Endothelial cell of umbilical vein (primary cell): ENCODE data around the gene BLOC1S6. TPM values are rescaled to one million over a fixed set of nuclear protein-coding genes. Genes with fewer than 3 reads are reported as not detected.

ENCODE experiments used
- BruUV-seq: library from RNA; stranded (reverse); fragments of 400-500 nt; replicated peaks from 2 replicates; lab custom pipeline; 2021; lab: Mats Ljungman, UMichigan
- CTCF ChIA-PET: fragments of 300-600, 350-600 bp; sonication (Branson Sonifier 250); formaldehyde crosslinking; loops from one replicate; lab custom pipeline; 2021; ENCODE audit warnings: antibody characterized with exemption, inconsistent platforms; lab: Charles Lee
- POLR2A ChIA-PET: fragments of 300-600, 350-600 bp; sonication (Branson Sonifier 250); formaldehyde crosslinking; loops from one replicate; lab custom pipeline; 2021; ENCODE audit warnings: antibody characterized with exemption, inconsistent platforms; lab: Charles Lee
- DNase-seq: peaks from one replicate; pipeline ENCODE4 v3.0.0-alpha.2; 2011; ENCODE audit warnings: low read depth, low spot score
- FAIRE-seq: peaks from 2 replicates; lab custom pipeline; 2011; peaks lifted over from hg19 to GRCh38; lab: Jason Lieb, UNC
- H2AFZ ChIP-seq: 2 replicates; pipeline ENCODE4 v1.6.0; 2012; ENCODE audit warnings: low read depth, low read length, control low read depth, inconsistent platforms
- H3K27ac ChIP-seq: 2 replicates; pipeline ENCODE4 v1.5.1; 2011; ENCODE audit warnings: low read depth, mild to moderate bottlenecking, control low read depth, low read length, moderate library complexity; ENCODE audit not compliant: insufficient read depth
- H3K27me3 ChIP-seq, 2 experiments: 2 replicates each; pipeline versions ENCODE4 v1.6.0 to v1.6.1; 2011; ENCODE audit warnings: low read length in 2 of 2, mixed read lengths in 1 of 2; ENCODE audit not compliant: control insufficient read depth in 2 of 2, insufficient read depth in 2 of 2
- H3K36me3 ChIP-seq, 2 experiments: 2 replicates in 1 of 2; 3 replicates in 1 of 2; pipeline ENCODE4 v1.5.1; 2011; ENCODE audit warnings: low read length in 2 of 2, mild to moderate bottlenecking in 1 of 2, moderate library complexity in 1 of 2; ENCODE audit not compliant: control insufficient read depth in 2 of 2, insufficient read depth in 2 of 2; ENCODE audit errors: extremely low read depth in 1 of 2
- H3K4me1 ChIP-seq: 3 replicates; pipeline ENCODE4 v1.5.1; 2011; ENCODE audit warnings: mild to moderate bottlenecking, low read length; ENCODE audit not compliant: control insufficient read depth, insufficient read depth; ENCODE audit errors: extremely low read depth
- H3K4me2 ChIP-seq: 2 replicates; pipeline ENCODE4 v1.6.1; 2011; ENCODE audit warnings: low read length, control low read depth, mixed read lengths; ENCODE audit not compliant: insufficient read depth
- H3K4me3 ChIP-seq, 3 experiments: fragments of 200-600 bp in 1 of 3; sonication (generic), shearing (Covaris generic) in 1 of 3; replicated peaks in 1 of 3; 2 replicates each; pipeline ENCODE4 v1.5.1; 2011 to 2016; ENCODE audit warnings: control low read depth in 3 of 3, low read length in 3 of 3, mild to moderate bottlenecking in 2 of 3, inconsistent platforms in 1 of 3, low read depth in 1 of 3, moderate library complexity in 1 of 3; ENCODE audit not compliant: insufficient read depth in 1 of 3
- H3K79me2 ChIP-seq: 2 replicates; pipeline ENCODE4 v1.6.0; 2012; ENCODE audit warnings: low read length, inconsistent platforms; ENCODE audit not compliant: control insufficient read depth, insufficient read depth
- H3K9ac ChIP-seq: replicated peaks from 2 replicates; pipeline ENCODE3; 2011; ENCODE audit warnings: low read length, control low read depth; ENCODE audit not compliant: insufficient read depth; ENCODE audit errors: extremely low read depth
- H3K9me1 ChIP-seq: replicated peaks from 3 replicates; pipeline ENCODE4 v1.6.0; 2011; ENCODE audit warnings: mild to moderate bottlenecking, low read length; ENCODE audit not compliant: control insufficient read depth, insufficient read depth; ENCODE audit errors: extremely low read depth
- H3K9me3 ChIP-seq: replicated peaks from 2 replicates; pipeline ENCODE4 v1.5.1; 2012; ENCODE audit warnings: low read length, inconsistent platforms; ENCODE audit not compliant: control insufficient read depth, insufficient read depth
- H4K20me1 ChIP-seq: replicated peaks from 2 replicates; pipeline ENCODE3; 2011; ENCODE audit warnings: mild to moderate bottlenecking, low read length; ENCODE audit not compliant: control insufficient read depth, insufficient read depth; ENCODE audit errors: extremely low read depth
- CTCF ChIP-seq, 2 donors: IDR thresholded peaks; 1 replicate in 1 of 2; 2 replicates in 1 of 2; pipeline ENCODE4 v1.5.1; 2011; ENCODE audit warnings: low read length in 2 of 2, mild to moderate bottlenecking in 2 of 2, moderate library complexity in 2 of 2, control low read depth in 1 of 2, inconsistent platforms in 1 of 2, low read depth in 1 of 2; ENCODE audit not compliant: insufficient read depth in 1 of 2; ENCODE audit errors: extremely low read depth in 1 of 2
- EZH2 ChIP-seq: IDR thresholded peaks from 2 replicates; pipeline ENCODE4 v1.6.1; 2012; ENCODE audit warnings: borderline replicate concordance, low read depth, mild to moderate bottlenecking, moderate library complexity, low read length, inconsistent platforms; ENCODE audit not compliant: severe bottlenecking
- FOS ChIP-seq: IDR thresholded peaks from 2 replicates; pipeline ENCODE4 v1.6.1; 2011; ENCODE audit warnings: mild to moderate bottlenecking, low read length, moderate library complexity, borderline replicate concordance; ENCODE audit not compliant: insufficient read depth
- GATA2 ChIP-seq: IDR thresholded peaks from 2 replicates; pipeline ENCODE4 v1.7.0; 2011; ENCODE audit warnings: low read depth, mild to moderate bottlenecking, moderate library complexity, mixed read lengths, low read length; ENCODE audit not compliant: insufficient read length, insufficient read depth
- JUN ChIP-seq: IDR thresholded peaks from 2 replicates; pipeline ENCODE4 v1.6.1; 2011; ENCODE audit warnings: borderline replicate concordance, low read depth; ENCODE audit not compliant: insufficient read length, insufficient read depth
- MAX ChIP-seq: IDR thresholded peaks from 2 replicates; pipeline ENCODE4 v1.6.1; 2011; ENCODE audit not compliant: insufficient read depth, insufficient read length
- MYC ChIP-seq: IDR thresholded peaks from one replicate; pipeline ENCODE4 v1.6.1; 2011; ENCODE audit warnings: mild to moderate bottlenecking, low read depth, low read length
- POLR2A ChIP-seq: IDR thresholded peaks from 2 replicates; pipeline ENCODE4 v1.6.1; 2012; ENCODE audit warnings: low read depth, mild to moderate bottlenecking, control low read depth, low read length
- POLR2AphosphoS5 ChIP-seq: IDR thresholded peaks from 2 replicates; pipeline ENCODE4 v1.6.1; 2012; ENCODE audit warnings: low read depth, mild to moderate bottlenecking, control low read depth, low read length, moderate library complexity; ENCODE audit not compliant: insufficient read depth
- dilution Hi-C: fragments of 300-500 bp; cut with MboI; formaldehyde crosslinking; loops from one replicate; pipeline ENCODE4 v1.15.0; 2019; ENCODE audit warnings: low sequenced_read_pairs; ENCODE audit not compliant: extremely low pct_ligation_motif_present
- intact Hi-C: fragments of 100-400 bp; cut with micrococcal nuclease; formaldehyde crosslinking; loops from one replicate; pipeline ENCODE4 v1.10.0; 2022
- polyA plus RNA-seq, 4 experiments: library from polyadenylated mRNA; depleted of rRNA in 3 of 4; stranded (reverse) in 3 of 4; unstranded in 1 of 4; fragments of >200 nt; gene quantifications; 2 replicates each; pipeline versions ENCODE4 v1.2.1 to v1.2.3, GENCODE V29; 2011 to 2012; ENCODE audit warnings: missing spikeins in 1 of 4
- total RNA-seq: library from RNA; stranded (reverse); gene quantifications from 2 replicates; pipeline ENCODE4 v1.2.3, GENCODE V29; 2021

BLOC1S6 gene
- total and polyA plus RNA-seq, 2 donors (not counting 3 experiments of a cell fraction or from before 2014, with no cell fraction given): 8.2 to 39.2 TPM

- BruUV-seq: no TSS peak
- FAIRE-seq: peak; percentile 74
- ChIA-PET CTCF (interaction anchor here (1.0 to 1.7 kb wide), 8 partner anchors 9 to 180 kb away, joined by 3 to 12 read pairs (median 3); no protein-coding TSS in a partner anchor), POLR2A (no interaction called here)
- Histone ChIP-seq H3K79me2 (no peaks in the 10 kb centered on the region), H3K4me3 (peak overlapping the region in 1 of 3 experiments; percentile 2), H3K9ac (peak overlapping the region; percentile 20), H3K27me3 (no peaks in the 10 kb centered on the region), H3K4me1 (peaks cover 41% of the 10 kb centered on the region), H3K36me3 (no peaks in the 10 kb centered on the region), H4K20me1 (no peaks in the 10 kb centered on the region), H3K4me2 (peak overlapping the region; percentile 47), H2AFZ (peak overlapping the region; percentile 64), H3K9me3 (no peaks in the 10 kb centered on the region), H3K27ac (peak overlapping the region; percentile 37), H3K9me1 (no peaks in the 10 kb centered on the region)
- peak; percentile 91 for DNase-seq
- intact Hi-C loops: no loop called here
- dilution Hi-C loops: no loop called here
- TF ChIP-seq GATA2: no peak
- TF ChIP-seq FOS: no peak
- no peak for TF ChIP-seq MAX
- no peak for TF ChIP-seq CTCF (IDR thresholded peaks at IDR 0.05; ENCODE audit: extremely low read depth in 1 of 2, insufficient read depth in 1 of 2, low read depth in 1 of 2, low read length in 2 of 2)
- TF ChIP-seq POLR2AphosphoS5: no peak
- no peak for TF ChIP-seq POLR2A
- TF ChIP-seq JUN: no peak
- TF ChIP-seq EZH2: no peak
- no peak for TF ChIP-seq MYC
Measured at GRCh38 chr15:45637552-45638033, 50.4 kb downstream of the BLOC1S6 start.
